ENCODE data around the gene ODAM. TPM values are rescaled to one million over a fixed set of nuclear protein-coding genes. Genes with fewer than 3 reads are reported as not detected.

Gene ODAM
- total and polyA plus RNA-seq, 7 donors, result not detected

DNA sequence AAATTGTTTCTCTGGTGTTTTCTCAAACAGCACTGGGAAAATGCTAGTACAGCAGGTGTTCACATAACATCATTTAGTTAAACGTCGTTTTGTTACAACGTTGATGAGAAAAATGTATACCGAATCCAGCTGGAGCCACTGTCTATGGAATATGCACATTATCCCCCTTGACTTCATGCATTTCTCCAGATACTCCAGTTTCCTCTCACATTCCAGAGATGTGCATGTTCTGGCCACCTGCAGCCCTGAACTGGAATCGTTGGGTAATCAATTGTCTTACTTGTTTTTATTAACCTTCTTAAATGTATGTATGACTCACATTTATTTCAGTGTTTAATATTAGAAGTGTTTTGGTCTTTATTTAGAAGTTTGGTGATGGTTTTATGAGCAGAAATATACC is 18.4 kb upstream of the ODAM start:
- DNase-seq, result no peak
- Histone ChIP-seq H3K4me3 (no peak overlapping the region), H3K27ac (no peak overlapping the region), H3K4me1 (no peaks in the 10 kb centered on the region), H3K36me3 (ENCODE audit: insufficient read depth in 1 of 2, low read depth in 1 of 2) (no peaks in the 10 kb centered on the region), H3K27me3 (ENCODE audit: insufficient read depth in 3 of 3, low read length in 2 of 3) (no peaks in the 10 kb centered on the region), H3K9me3 (no peaks in the 10 kb centered on the region)
- 19 to 40% (median 21%) methylated on average over 5 of the region's 5 CpGs for WGBS, 3 donors
- ATAC-seq, result no peak
- TF ChIP-seq, protein P1, sequence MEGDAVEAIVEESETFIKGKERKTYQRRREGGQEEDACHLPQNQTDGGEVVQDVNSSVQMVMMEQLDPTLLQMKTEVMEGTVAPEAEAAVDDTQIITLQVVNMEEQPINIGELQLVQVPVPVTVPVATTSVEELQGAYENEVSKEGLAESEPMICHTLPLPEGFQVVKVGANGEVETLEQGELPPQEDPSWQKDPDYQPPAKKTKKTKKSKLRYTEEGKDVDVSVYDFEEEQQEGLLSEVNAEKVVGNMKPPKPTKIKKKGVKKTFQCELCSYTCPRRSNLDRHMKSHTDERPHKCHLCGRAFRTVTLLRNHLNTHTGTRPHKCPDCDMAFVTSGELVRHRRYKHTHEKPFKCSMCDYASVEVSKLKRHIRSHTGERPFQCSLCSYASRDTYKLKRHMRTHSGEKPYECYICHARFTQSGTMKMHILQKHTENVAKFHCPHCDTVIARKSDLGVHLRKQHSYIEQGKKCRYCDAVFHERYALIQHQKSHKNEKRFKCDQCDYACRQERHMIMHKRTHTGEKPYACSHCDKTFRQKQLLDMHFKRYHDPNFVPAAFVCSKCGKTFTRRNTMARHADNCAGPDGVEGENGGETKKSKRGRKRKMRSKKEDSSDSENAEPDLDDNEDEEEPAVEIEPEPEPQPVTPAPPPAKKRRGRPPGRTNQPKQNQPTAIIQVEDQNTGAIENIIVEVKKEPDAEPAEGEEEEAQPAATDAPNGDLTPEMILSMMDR (IDR thresholded peaks at IDR 0.05), result no peak
- intact Hi-C loops (cut with DNase I), result no loop called here

DNA sequence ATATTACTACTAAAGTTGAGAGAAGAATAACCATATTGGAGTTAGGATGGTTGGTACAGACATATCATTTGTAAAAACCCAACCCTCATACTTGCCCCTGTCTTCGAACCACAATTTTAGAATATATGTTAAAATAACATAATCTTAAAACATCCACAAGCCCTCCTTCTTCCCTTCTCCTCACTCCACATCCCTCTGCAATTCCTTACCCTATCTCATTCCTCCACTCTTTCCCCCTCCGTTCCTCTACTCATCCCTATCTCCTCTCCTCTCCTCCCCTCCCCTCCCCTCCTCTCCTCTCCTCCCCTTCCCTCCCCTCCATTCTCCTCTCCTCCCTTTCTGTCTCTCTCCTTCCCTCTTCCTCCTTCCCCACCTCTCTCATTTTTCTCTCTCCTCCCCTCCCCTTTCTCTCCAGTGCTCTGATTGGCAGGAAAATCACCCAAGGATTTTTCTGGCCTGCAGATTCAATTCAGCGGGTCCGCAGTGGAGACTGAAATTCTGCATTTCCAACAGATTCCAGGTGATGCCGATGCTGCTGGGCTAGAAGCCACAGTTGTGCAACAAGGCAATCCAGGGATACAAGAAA is 17.4 kb upstream of the ODAM start:
- TF ChIP-seq, protein P1 (IDR thresholded peaks at IDR 0.05), result no peak
- 56 to 74% (median 69%) methylated on average over 5 of the region's 5 CpGs for WGBS, 3 donors
- no peaks in the 10 kb centered on the region for H3K4me1 ChIP-seq
- intact Hi-C loops (cut with DNase I), result no loop called here
- H3K9me3 ChIP-seq, result no peaks in the 10 kb centered on the region
- no peak for DNase-seq
- H3K27me3 ChIP-seq (ENCODE audit: insufficient read depth in 3 of 3, low read length in 2 of 3), result no peaks in the 10 kb centered on the region
- no peak overlapping the region for H3K27ac ChIP-seq
- no peaks in the 10 kb centered on the region for H3K36me3 ChIP-seq (ENCODE audit: insufficient read depth in 1 of 2, low read depth in 1 of 2)
- ATAC-seq, result no peak
- no peak overlapping the region for H3K4me3 ChIP-seq

DNA sequence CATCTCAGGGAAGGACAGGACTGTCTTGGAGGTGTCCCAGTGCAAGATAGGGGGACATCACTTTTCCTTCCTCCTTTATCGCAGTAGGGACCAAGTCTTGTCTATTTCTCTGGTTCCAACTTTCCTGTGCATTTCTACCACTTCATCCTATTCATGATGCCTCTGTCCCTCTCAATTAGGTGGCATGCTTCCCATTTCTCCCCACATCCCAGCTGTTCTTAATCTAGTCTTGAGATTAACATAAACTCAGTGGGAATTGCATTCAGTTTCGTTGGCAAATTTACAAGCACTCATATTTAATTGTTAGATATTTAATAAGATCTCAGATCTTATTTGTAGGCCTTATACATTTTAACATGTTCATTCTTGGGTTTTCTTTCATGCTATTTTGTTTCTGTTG is 15.7 kb upstream of the ODAM start:
- no peaks in the 10 kb centered on the region for H3K9me3 ChIP-seq
- no peaks in the 10 kb centered on the region for H3K36me3 ChIP-seq (ENCODE audit: insufficient read depth in 1 of 2, low read depth in 1 of 2)
- TF ChIP-seq, protein P1 (IDR thresholded peaks at IDR 0.05), result no peak
- H3K4me1 ChIP-seq, result no peaks in the 10 kb centered on the region
- DNase-seq, result no peak
- no peak overlapping the region for H3K27ac ChIP-seq
- ATAC-seq, result no peak
- WGBS, 3 donors, result 52 to 62% (median 56%) methylated on average over 2 of the region's 2 CpGs
- no peak overlapping the region for H3K4me3 ChIP-seq
- intact Hi-C loops (cut with DNase I), result no loop called here
- H3K27me3 ChIP-seq (ENCODE audit: insufficient read depth in 3 of 3, low read length in 2 of 3), result no peaks in the 10 kb centered on the region

DNA sequence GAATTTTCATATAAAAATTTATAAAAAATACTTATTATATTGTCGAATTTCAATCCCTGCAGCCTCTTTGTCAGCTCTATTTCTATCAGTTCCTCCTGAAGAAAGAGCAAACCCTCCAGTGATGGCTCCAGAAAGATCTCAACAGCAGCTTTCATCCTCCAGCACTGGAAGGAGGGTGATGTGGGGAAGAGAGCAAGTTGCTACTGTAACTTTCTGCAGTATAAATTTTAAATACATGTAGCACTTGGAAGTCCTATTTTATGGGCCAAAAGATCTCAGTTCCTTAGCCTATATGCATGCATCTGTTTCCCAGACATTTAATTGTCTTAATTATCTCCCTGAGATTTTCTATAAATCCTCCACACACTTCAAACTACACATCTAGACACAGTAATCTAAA is 13.7 kb upstream of the ODAM start:
- intact Hi-C loops (cut with DNase I), result no loop called here

More for the DNA sequence above, 13.7 kb upstream of the ODAM start:
- DNase-seq, result no peak
- WGBS, 3 donors, result 43 to 59% (median 47%) methylated on average over 1 of the region's 1 CpG
- no peak for ATAC-seq
- TF ChIP-seq, protein P1 (IDR thresholded peaks at IDR 0.05), result no peak
- Histone ChIP-seq H3K27me3 (ENCODE audit: insufficient read depth in 3 of 3, low read length in 2 of 3) (no peaks in the 10 kb centered on the region), H3K36me3 (ENCODE audit: insufficient read depth in 1 of 2, low read depth in 1 of 2) (no peaks in the 10 kb centered on the region), H3K4me3 (no peak overlapping the region), H3K27ac (no peak overlapping the region), H3K9me3 (no peaks in the 10 kb centered on the region), H3K4me1 (no peaks in the 10 kb centered on the region)
